Caco-2 (cell line): Measurements from ENCODE around the gene PHLDA2. TPM values are rescaled to one million over a fixed set of nuclear protein-coding genes. Genes with fewer than 3 reads are reported as not detected.
A peak's percentile ranks its signal among the peaks of the same experiment; 100 is the strongest.

Source experiments
- BruUV-seq: library from RNA; stranded (reverse); fragments of 400-500 nt; replicated peaks from 2 replicates; lab custom pipeline; 2021; lab: Mats Ljungman, UMichigan
- CTCF ChIA-PET: fragments of 300-600 bp; sonication (Branson Sonifier 250); formaldehyde crosslinking; loops from one replicate; lab custom pipeline; 2022; ENCODE audit warnings: antibody characterized with exemption; lab: Charles Lee
- POLR2A ChIA-PET: fragments of 300-600 bp; sonication (Branson Sonifier 250); formaldehyde crosslinking; loops from one replicate; lab custom pipeline; 2022; ENCODE audit warnings: antibody characterized with exemption; lab: Charles Lee
- DNase-seq, 2 experiments: peaks; one replicate each; pipeline versions ENCODE4 v3.0.0 to v3.0.0-alpha.2; 2020 to 2022
- H3K27me3 ChIP-seq: replicated peaks from 2 replicates; pipeline ENCODE4 v1.6.0; 2011; ENCODE audit warnings: low read length; ENCODE audit not compliant: control insufficient read depth, insufficient read depth
- H3K36me3 ChIP-seq: 2 replicates; pipeline ENCODE4 v1.5.1; 2011; ENCODE audit warnings: low read length; ENCODE audit not compliant: control insufficient read depth, insufficient read depth
- H3K4me1 ChIP-seq: fragments of 250-450 bp; sonication (Bioruptor Pico); 2 replicates; pipeline ENCODE4 v1.5.1; 2020; ENCODE audit warnings: mild to moderate bottlenecking
- H3K4me3 ChIP-seq: 2 replicates; pipeline ENCODE4 v1.5.1; 2011; ENCODE audit warnings: low read depth, mild to moderate bottlenecking, control low read depth, low read length
- H3K9me3 ChIP-seq: fragments of 250-450 bp; sonication (Bioruptor Pico); 2 replicates; pipeline ENCODE4 v1.5.1; 2020; ENCODE audit warnings: mild to moderate bottlenecking, moderate library complexity
- H3K27ac Mint-ChIP-seq: one replicate; pipeline ENCODE4 v1.8.0; 2022; ENCODE audit warnings: mixed read lengths; ENCODE audit not compliant: unreplicated experiment
- H3K27me3 Mint-ChIP-seq: one replicate; pipeline ENCODE4 v1.8.0; 2022; ENCODE audit warnings: mixed read lengths; ENCODE audit not compliant: insufficient read depth, unreplicated experiment
- H3K36me3 Mint-ChIP-seq: one replicate; pipeline ENCODE4 v1.8.0; 2022; ENCODE audit warnings: mild to moderate bottlenecking, mixed read lengths; ENCODE audit not compliant: insufficient read depth, unreplicated experiment
- H3K4me1 Mint-ChIP-seq: one replicate; pipeline ENCODE4 v1.8.0; 2022; ENCODE audit warnings: low read depth, mixed read lengths; ENCODE audit not compliant: unreplicated experiment
- H3K4me3 Mint-ChIP-seq: one replicate; pipeline ENCODE4 v1.8.0; 2022; ENCODE audit warnings: mild to moderate bottlenecking, moderate library complexity, mixed read lengths; ENCODE audit not compliant: unreplicated experiment
- H3K9me3 Mint-ChIP-seq: one replicate; pipeline ENCODE4 v1.8.0; 2022; ENCODE audit warnings: mixed read lengths; ENCODE audit not compliant: unreplicated experiment
- intact Hi-C: fragments of 100-400 bp; cut with micrococcal nuclease; formaldehyde crosslinking; loops from one replicate; pipeline ENCODE4 v1.10.0; 2022; ENCODE audit not compliant: unreplicated experiment
- total RNA-seq: library from RNA; stranded (reverse); gene quantifications from 2 replicates; pipeline ENCODE4 v1.2.3, GENCODE V29; 2022
- TF ChIP-seq, protein P1 (sequence below), 2 experiments: fragments of 200-600 bp in 1 of 2; IDR thresholded peaks; 1 replicate in 1 of 2; 2 replicates in 1 of 2; pipeline versions ENCODE4 v1.5.1 to v1.8.0; 2011 to 2022; ENCODE audit warnings: antibody characterized with exemption in 1 of 2, control low read depth in 1 of 2, inconsistent platforms in 1 of 2, low read depth in 1 of 2, low read length in 1 of 2, mild to moderate bottlenecking in 1 of 2, moderate library complexity in 1 of 2; ENCODE audit not compliant: insufficient read depth in 1 of 2, severe bottlenecking in 1 of 2, unreplicated experiment in 1 of 2

The PHLDA2 gene
- total RNA-seq, 1 experiment from 2014 or later: 19.1 TPM

DNA sequence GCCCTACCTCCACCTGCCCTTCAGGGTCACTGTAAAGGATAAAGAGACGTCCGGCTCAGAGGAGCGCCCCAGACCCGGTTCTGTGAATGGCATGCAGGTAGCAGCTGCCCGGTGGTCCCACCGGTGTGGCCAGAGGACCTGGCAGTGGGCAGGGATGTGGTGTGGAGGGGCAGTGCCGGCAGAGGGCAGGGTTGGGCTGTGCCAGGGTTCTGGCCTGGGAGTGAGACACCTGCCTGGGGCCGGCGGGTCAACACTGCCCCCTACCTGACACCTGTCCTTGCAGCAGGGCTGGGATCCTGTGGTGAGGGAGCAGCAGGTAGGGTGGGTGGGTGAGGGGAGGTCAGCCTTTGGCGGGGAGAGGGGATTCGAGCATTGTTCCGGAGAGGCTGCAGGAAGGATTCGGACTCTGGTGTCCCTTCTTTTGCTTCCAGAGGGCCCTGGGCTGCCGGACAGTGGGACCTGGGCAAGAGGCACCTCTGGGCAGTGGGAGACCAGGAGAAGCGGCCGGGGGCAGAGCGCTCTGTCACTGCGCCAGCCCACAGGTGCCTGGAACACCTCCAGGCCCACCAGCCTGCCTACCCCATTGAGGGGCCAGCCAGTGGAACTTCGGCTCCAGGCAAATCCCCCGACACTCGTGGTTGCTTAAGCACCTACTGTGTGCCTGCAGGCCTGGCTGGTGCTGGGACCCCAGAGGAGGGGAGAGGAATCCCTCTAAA lies 1.6 kb upstream of the PHLDA2 start:
- peak overlapping the region; percentile 73 for H3K4me3 Mint-ChIP-seq
- DNase-seq: peak; percentile 92 to 95
- Histone ChIP-seq H3K36me3 (no peaks in the 10 kb centered on the region), H3K27me3 (0 out of 2 replicates have a peak, but pooled peaks cover 2% of the 10 kb centered on the region), H3K4me3 (peak overlapping the region; percentile 91), H3K4me1 (peaks cover 19% of the 10 kb centered on the region), H3K9me3 (no peaks in the 10 kb centered on the region)
- TF ChIP-seq, protein P1, sequence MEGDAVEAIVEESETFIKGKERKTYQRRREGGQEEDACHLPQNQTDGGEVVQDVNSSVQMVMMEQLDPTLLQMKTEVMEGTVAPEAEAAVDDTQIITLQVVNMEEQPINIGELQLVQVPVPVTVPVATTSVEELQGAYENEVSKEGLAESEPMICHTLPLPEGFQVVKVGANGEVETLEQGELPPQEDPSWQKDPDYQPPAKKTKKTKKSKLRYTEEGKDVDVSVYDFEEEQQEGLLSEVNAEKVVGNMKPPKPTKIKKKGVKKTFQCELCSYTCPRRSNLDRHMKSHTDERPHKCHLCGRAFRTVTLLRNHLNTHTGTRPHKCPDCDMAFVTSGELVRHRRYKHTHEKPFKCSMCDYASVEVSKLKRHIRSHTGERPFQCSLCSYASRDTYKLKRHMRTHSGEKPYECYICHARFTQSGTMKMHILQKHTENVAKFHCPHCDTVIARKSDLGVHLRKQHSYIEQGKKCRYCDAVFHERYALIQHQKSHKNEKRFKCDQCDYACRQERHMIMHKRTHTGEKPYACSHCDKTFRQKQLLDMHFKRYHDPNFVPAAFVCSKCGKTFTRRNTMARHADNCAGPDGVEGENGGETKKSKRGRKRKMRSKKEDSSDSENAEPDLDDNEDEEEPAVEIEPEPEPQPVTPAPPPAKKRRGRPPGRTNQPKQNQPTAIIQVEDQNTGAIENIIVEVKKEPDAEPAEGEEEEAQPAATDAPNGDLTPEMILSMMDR (IDR thresholded peaks at IDR 0.05; ENCODE audit: insufficient read depth in 1 of 2, low read depth in 1 of 2, low read length in 1 of 2, severe bottlenecking in 1 of 2, unreplicated experiment in 1 of 2): peak; percentile 80 to 95
- no peaks in the 10 kb centered on the region for H3K9me3 Mint-ChIP-seq
- H3K27me3 Mint-ChIP-seq: no peaks in the 10 kb centered on the region
- CTCF ChIA-PET: interaction anchor here (1.2 to 2.3 kb wide), 6 partner anchors 12 to 398 kb away, joined by 3 to 16 read pairs (median 6); partner anchors contain the start of gene NAP1L4
- H3K36me3 Mint-ChIP-seq: peaks cover 33% of the 10 kb centered on the region
- BruUV-seq: no TSS peak
- no peaks in the 10 kb centered on the region for H3K4me1 Mint-ChIP-seq
- intact Hi-C loops: loop anchor here (1.0 to 5.0 kb wide), 4 partner anchors 29 to 398 kb away; a partner anchor contains a TSS
- POLR2A ChIA-PET: interaction anchor here (0.7 kb wide), 2 partner anchors 21 to 231 kb away, joined by 3 to 11 read pairs; partner anchors contain the start of gene KCNQ1OT1
- peak overlapping the region; percentile 79 for H3K27ac Mint-ChIP-seq

DNA sequence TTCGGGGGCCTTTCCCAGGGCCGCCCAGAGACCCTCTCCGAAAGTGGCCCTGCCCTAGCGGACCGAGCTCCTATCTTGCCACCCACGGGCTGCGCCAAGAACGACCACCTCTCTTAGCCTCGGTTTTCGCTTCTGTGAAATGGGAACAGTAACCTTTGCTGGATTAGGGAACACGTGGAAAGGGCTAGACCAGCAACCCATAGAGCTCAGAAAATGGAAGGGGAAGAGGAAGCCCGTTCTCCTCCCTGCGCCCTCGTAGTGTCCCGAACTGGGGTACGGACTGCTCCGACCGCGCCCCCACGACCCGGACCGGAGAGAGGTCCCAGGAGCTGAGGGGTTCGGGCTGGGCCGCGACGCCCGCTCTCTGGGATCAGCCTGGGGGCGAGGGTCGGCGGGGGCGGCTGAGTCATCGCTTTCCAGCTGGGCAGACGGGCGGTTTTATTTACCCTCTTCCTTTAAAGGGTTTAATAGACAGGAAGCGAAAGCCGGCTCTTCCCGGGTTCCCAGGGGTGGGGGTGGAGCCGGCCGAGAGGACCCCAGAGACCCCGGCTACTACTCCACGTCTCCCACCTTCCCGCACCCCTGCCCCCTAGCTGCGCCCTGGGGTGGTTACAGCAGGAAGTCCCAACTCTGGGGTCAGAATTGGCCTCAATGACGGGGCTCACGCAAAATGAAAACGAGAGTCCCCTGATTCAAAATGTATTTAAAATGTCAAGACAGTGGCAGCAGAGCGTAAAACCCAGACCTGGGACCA lies 907 bp upstream of the PHLDA2 start:
- 0 out of 2 replicates have a peak, but pooled peaks cover 2% of the 10 kb centered on the region for H3K27me3 ChIP-seq
- intact Hi-C loops: loop anchor here (1.0 to 5.0 kb wide), 4 partner anchors 28 to 397 kb away; a partner anchor contains a TSS
- Mint-ChIP-seq H3K9me3 (no peaks in the 10 kb centered on the region), H3K4me1 (no peaks in the 10 kb centered on the region), H3K36me3 (peaks cover 33% of the 10 kb centered on the region), H3K27me3 (no peaks in the 10 kb centered on the region), H3K27ac (peak overlapping the region; percentile 79), H3K4me3 (peak overlapping the region; percentile 73)
- no peaks in the 10 kb centered on the region for H3K36me3 ChIP-seq
- peak; percentile 69 to 73 for DNase-seq
- BruUV-seq: TSS peak; percentile 81
- H3K4me1 ChIP-seq: peaks cover 19% of the 10 kb centered on the region
- peak overlapping the region; percentile 91 for H3K4me3 ChIP-seq
- H3K9me3 ChIP-seq: no peaks in the 10 kb centered on the region
- POLR2A ChIA-PET: interaction anchor here (0.6 to 2.1 kb wide), 7 partner anchors 10 to 529 kb away, joined by 3 to 16 read pairs (median 6); partner anchors contain the start of genes KCNQ1OT1 and TSSC4
- TF ChIP-seq, protein P1 (IDR thresholded peaks at IDR 0.05; ENCODE audit: insufficient read depth in 1 of 2, low read depth in 1 of 2, low read length in 1 of 2, severe bottlenecking in 1 of 2, unreplicated experiment in 1 of 2): peak in 1 of 2 experiments; percentile 66
- CTCF ChIA-PET: interaction anchor here (0.6 to 2.3 kb wide), 14 partner anchors 9 to 509 kb away, joined by 3 to 16 read pairs (median 4); partner anchors contain the start of gene NAP1L4

DNA sequence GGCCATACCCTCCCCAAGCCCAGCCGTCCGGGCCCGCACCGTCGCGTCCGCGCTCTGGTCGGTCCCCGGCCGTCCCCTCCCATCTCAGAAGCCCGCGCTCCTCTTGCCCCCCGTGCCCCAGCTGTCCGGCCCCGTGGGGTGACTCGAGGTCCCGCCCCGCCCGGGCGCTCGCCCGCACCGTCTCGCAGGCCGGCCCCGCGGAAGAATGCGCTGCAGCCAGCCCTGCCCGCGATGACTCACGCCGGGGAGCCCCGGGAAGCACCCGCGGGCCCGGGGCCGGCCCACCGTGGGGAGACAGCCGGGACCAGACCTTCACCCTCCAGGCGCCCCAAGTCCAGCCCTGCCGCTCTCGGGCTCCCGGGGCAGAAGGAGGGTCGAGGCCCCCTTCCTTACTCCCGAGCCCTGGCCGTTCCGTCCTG lies 320 bp upstream of the PHLDA2 start:
- DNase-seq: peak; percentile 77 to 79
- no TSS peak for BruUV-seq
- TF ChIP-seq, protein P1 (IDR thresholded peaks at IDR 0.05; ENCODE audit: insufficient read depth in 1 of 2, low read depth in 1 of 2, low read length in 1 of 2, severe bottlenecking in 1 of 2, unreplicated experiment in 1 of 2): no peak
- Histone ChIP-seq H3K9me3 (no peaks in the 10 kb centered on the region), H3K36me3 (no peaks in the 10 kb centered on the region), H3K4me3 (peak overlapping the region; percentile 91), H3K27me3 (0 out of 2 replicates have a peak, but pooled peaks cover 2% of the 10 kb centered on the region), H3K4me1 (peaks cover 19% of the 10 kb centered on the region)
- ChIA-PET POLR2A (interaction anchor here (0.6 to 2.1 kb wide), 5 partner anchors 9 to 529 kb away, joined by 3 to 16 read pairs (median 6); partner anchors contain the start of gene TSSC4), CTCF (interaction anchor here (0.6 to 2.3 kb wide), 14 partner anchors 9 to 509 kb away, joined by 3 to 16 read pairs (median 4); partner anchors contain the start of gene NAP1L4)
- Mint-ChIP-seq H3K9me3 (no peaks in the 10 kb centered on the region), H3K27me3 (no peaks in the 10 kb centered on the region), H3K36me3 (peaks cover 33% of the 10 kb centered on the region), H3K4me1 (no peaks in the 10 kb centered on the region), H3K4me3 (peak overlapping the region; percentile 73), H3K27ac (peak overlapping the region; percentile 79)
- intact Hi-C loops: no loop called here
